Colon (tissue), 2 donors: ENCODE data around the gene ORM1.

Source experiments
- FAIRE-seq: peaks from 2 replicates; lab custom pipeline; 2012; peaks lifted over from hg19 to GRCh38; lab: Jason Lieb, UNC
- donor health status: control.
- donor health status: control.

Gene ORM1

DNA sequence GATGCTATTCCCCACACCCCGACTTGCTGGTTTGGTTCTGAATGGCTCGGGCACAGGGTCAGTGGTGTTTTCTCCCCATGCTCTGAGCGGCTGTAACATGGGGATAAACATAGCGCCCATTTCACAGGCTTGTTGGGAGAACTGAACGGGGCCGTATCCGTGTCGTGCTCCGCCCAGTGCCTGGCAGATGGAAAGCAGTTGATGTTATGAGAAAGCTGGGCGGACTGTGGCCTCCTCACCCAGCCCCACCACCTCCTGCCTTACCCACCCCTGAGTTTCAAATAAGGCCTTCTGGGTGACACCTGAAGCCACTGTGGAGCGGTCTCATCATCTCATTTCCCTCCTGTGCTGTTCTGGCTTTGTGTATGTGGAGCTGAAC, 21.3 kb downstream of the ORM1 start:
- no peak for FAIRE-seq

DNA sequence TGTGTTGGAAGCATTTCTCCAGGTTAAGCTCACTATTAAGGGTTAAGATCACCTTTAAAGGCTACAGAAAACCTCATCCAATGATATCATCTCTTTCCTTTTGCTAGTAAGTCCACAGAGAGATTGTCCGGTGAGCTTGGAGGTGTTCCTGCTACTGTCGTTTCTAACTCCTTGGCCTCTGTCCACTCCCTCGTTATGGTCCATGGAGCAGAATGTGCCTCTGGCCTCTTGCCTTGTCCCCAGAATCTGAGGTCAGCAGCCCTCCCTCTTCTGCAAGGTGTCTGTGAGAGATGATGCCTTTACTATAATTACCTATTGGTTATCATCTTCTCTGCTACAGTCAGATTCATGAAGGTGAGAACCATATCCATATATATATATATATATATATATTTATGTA, 21.8 kb downstream of the ORM1 start:
- no peak for FAIRE-seq

DNA sequence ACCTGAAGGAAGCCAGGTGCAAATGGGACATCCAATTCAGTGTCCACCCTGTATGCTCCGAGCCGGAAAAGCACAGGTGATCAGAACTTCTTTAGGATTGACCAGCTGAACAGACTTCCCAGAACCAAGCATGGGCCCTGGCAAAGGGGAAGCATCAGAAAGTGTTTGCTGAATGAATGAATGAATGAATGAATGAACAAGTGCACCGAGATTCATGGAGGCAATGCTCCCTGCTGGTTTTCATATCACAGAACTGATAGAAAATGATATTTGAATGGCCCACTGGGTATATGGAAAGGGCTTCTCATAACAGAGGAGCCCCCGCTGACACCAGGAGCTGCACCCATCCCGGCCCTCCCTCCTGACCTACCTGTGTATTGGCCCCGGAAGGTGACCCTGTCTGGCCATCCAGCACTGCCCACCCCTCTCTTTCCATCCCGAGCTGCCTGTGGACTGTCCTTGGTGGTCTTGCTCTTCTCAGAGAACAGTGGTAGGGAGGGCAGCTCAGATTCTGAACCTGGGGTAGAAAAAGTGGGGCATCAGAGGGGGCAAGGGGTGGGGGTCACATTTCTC, 22.7 kb downstream of the ORM1 start:
- FAIRE-seq = no peak

DNA sequence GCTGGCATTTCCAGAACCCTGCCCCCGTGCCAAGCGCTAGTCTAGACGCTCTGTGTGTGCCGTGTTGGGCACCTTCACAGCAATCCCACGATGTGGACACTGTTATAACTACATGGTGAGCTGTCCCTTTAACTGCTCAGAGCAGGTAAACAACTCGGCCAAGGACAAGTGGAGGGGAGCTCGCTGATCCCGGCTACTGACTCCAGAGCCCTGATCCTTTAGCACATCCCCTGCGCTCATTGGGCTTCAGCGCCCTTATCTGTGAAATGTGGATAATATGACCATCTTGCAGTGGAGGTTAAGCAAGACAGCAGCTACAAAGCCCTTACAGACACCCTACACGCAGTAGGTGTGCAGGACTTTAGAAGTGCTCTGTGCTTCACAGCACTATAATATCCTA, 23.2 kb downstream of the ORM1 start:
- FAIRE-seq = no peak

DNA sequence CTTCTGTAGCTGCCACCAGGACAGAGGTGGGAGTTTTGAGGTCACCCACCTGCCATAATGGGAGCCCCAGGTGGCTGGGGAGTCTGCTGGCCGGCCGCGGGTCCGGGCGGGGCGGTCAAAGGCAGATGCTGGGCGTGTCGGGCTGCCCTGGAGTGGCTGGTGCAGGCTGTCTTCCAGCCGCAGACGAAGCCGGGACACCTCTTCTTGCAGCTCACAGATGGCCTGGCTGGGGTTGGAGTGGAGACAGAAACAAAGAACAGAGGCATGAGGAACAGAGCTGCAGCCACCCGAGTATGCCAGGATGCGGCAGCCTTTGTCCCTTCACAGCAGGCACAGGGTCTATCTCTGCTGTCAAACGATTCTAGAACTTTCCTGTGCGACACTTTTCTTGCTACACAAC, 24.8 kb downstream of the ORM1 start:
- no peak for FAIRE-seq

DNA sequence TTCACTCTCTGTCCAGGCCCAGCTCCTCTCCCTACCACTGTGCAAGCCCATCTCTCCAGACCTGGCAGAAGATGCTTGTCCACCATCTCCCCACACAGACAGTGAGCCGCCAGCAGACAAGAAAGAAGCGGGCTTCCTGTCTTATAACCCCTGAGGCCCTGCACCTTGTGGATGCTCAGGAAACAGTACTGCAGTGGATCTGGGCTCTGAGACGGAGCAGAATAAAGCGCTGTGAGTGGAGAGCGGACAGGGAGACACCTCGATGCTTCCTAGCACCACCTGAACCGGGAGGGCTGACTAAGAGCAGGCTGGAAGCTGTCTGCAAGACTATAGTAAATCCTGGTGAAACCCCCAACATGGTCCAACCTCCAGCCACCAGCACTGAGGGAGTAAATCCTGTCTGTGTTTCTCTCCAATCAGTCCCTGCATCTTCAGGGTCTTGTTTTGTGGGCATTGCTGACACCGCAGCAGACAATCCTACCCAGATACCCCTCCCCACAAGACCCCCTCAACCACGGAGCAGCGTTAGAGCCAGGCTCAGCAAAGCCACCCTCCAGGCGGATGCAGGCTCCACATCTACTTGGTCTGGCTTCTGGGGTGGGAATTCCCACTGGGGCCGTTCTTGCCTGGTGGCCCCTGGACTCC, 25.5 kb downstream of the ORM1 start:
- FAIRE-seq = no peak

DNA sequence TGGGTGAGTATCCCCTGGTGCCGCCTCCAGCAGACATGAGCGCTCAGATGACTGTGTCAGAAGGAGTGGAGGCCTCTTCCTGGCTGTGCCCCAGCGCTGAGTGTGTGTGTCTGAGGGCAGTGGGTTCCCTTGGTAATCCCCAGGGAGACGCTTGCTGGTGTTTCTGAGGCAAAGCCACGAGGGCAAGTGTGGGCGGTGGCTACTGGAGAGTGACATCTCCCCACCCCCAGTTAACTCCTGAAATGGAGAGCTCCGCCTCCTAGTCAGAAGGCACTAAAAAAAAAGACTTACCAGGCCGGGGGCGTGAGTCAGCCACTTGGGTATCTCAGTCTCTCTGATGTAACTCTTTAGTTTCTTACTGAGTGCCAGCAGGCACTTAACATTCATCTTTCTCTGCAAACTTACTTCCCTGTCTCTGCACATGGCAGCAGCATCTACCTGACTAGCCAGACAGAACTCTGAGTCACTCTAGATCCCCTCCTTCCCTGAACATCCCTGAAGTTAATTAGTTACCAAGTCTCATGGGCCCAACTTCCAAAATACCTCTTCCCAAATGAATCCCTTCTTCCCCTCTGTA, 26.1 kb downstream of the ORM1 start:
- FAIRE-seq = no peak

DNA sequence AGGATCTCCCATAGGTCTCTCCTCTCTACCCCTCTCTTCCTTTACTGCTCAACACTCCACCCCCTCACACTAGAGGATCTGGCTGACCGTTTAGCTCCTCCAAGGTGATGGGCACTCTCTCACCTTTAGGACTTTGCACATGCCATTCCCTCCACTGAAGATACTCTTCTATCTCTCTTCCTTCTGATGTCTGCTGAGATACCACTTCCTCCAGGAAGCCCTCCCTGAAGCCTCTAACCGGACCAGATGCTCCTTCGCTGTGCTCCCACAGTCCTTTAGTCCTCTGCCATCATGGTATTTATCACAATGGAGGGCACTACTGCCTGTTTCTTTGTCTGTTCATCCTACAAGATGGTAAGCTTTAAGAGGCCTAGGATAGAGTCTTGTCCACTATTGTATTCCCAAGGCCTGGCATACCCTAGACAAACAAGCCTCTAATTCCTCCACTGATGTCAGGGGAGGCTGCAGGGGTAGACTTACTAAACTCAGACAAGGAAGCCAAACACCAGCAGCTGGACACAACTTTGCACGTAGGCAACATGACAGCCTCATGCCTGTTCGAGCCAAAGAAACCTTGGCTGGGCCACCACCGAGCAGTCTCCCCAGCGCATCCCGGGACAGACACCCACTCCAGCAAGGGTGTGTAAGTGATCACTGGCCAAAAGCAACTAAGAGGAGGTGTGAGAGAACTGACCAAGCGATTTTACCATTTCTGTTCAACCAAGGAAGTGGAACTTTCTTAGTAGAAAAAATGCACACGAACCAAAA, 27.0 kb downstream of the ORM1 start:
- FAIRE-seq = no peak

DNA sequence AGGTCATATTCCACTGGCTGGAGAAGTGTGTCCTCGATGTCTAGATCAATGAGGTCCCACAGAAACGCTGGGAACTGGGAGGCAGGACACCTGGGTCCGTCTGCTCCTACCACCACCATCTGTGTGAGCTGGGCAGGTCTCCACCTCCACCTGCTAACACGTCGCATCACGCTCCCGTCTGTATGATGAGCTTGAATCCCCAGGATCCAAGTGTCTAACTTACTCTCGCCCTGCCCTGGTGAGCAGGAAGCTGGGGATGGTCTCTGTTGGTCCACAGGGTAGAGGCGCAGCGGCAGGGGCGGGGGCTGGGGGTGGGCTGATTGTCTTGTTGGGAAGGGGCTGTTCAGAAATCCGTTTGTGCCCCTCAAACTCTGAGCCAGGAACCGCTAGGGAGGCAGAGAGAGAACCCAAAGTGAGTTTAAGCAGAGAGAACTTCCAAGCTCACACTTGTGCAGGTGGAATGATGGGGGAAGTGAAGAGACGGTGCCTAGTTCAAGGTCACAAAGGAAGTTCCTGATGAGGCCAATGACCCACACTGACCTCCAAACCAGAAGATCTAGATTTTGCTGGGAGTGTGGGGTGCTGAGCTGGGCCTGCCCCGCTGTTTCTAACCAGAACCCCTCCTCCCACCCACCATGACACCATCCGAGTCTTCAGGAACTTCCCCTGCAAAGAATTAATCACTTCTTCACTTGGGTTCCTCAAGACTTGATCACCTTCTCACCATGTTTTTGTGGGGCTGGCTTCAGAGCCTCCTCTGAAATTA, 27.9 kb downstream of the ORM1 start:
- FAIRE-seq = no peak

DNA sequence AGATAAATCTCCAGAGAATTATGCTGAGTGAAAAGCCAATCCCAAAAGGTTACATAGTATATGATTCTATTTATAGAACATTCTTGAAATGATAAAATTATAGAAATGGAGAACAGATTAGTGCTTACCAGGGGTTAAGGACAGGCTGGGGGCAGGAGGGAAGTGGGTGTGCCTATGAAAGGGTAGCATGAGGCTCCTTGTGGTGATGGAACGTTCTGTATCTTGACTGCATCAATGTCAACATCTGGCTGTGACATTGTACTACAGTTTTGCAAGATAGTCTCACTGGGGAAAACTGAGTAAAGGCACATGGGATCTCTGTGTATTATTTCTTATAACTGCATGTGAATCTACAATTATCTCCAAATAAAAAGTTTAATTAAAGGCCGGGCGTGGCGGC, 29.0 kb downstream of the ORM1 start:
- FAIRE-seq = no peak

DNA sequence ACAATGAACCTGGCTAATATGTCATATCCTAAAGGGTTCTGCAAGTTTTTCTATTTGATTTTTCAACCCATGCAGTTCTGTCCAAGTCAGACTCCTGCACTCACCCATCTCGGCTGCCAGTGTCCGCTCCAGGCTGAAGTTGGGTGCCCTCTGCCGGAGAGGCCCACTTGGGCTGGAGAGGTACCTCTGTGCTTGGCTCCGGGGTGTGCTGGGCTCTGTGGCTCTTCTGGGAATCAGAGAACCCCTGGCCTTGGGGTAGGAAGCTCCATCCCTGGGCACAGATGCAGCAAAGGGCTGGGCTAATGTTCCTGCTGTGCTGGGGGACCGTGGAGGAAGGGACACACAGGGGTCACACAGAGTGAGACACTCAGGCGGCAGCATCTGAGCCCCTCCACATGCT, 32.9 kb downstream of the ORM1 start:
- FAIRE-seq = no peak

DNA sequence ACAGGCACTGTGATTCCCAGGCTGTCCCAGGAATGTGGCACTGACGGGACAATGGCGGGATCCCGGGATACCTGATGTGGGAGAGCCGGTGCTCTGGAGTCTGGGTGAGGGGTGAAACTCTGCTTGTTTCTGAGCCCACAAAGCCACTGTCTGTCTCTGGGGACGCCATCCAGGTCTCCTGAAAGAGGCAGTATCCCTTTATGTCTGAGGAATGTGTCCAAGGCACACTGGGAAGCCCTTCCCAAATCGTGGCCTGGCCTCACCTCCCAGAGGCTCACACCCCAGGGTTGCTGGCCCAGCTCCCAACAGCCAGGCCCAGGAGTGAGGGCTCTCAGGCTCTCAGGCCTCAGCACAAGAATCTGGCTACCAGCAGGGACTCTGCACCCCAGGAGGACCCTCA, 33.9 kb downstream of the ORM1 start:
- FAIRE-seq = no peak

DNA sequence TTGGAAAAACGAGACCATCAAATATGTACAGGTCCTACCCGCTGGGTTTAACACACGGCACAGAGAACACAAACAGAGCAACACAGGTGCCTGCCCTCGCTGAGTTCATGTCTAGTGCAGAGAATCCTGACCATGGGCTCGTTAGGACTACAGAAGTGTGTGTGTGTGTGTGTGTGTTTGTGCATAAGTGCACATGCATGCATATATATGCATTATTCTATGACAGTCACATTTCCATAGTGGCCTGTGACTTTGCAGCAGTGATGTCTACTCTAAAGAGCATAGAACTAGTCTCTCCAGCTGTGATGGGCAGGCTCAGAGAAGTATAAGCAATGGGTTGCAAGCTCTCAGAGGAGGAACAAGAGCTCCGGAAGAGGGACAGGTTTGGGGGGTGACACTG, 34.5 kb downstream of the ORM1 start:
- no peak for FAIRE-seq

DNA sequence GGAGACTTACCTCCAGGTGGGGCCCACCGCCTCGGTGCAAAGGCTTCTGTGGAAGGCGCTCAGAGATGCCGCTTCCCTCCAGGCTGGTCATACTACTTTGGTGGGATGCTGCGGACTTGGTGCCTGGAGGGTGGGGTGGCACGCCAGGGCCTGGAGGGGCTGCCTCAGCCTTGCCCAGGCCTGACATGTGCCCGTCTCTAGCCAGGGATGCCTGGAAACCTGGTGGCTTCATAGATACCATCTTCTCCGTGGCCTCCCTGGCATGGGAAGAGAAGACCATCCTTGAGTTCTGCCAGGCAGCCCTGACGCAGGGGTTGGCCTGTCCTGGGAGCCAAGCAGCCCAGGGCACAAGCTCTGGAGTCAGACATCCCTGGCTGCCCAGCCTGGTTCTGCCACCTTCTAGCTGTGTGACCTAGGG, 35.0 kb downstream of the ORM1 start:
- no peak for FAIRE-seq

DNA sequence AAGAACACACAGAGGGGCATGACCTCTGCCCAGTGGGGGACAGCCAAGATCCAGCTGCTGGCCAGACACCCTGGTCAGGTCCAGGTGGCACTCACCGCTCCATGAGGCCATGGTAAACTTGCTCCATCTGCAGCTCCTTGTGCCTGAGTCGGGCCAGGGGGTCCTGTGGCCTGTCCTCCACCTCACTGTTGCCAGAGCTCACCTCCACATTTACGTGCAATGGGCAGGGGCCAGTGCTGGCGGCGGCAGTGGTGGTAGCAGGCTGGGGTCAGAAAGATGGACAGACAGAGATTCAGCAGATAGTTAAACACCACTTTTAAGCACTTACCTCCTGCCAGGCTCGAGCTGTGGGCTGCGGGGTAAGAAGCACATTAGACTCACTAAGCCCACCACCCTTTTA, 36.9 kb downstream of the ORM1 start:
- no peak for FAIRE-seq

DNA sequence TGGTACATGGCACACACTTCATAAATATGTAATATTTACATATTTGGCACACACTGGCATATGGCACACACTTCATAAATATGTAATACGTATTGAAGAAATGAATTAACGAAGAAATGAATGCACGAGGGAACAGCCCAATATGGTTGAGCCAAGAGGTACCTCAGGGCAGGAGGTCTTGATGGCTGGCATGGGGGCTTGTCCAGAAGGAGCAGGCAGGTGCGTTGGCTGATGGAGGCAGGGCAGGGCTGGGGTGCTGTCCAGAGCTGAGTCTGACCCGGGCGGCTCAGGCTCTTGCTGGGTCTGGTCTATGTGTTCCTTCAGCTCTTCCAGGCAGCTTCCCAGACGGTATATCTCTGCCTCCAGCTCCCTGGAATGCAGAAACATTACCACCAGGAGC, 38.6 kb downstream of the ORM1 start:
- FAIRE-seq = no peak

DNA sequence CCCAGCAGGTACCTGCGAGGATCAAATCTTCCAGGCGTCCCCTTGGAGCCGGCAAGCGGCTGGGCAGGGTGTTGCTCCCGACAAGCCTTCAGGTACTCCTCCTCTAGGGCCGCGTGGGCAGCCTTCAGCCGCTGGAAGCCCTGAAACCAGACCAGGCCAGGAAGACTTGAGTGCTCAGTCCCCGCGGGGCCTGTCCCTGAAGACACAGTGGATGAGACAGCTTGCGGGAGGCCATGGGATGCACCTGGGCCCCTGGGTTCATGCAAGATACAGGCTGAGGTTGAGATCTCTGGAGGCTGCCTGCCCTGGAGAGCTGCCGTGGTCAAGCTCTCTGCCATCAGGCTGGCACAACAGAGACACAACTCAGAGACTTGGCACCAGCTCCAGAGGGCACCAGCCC, 39.5 kb downstream of the ORM1 start:
- FAIRE-seq = no peak

DNA sequence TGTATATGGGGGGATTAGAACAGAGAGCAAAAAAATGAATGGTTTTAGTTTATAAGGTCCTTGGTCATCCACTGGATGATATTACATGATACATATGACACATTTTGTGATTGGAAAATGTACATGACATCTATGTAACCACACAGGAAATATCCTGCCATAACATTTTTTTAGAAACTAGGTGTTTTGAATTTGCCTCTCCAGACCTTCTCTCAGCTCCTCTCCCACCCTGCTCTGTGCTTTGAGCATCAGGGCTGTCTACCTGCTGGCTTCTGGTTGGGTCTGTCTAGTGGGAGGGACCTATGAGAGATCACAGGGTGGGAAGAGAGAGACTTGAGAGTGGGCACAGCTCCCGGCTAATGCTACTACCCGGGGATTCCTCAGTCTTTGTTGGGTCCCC, 40.5 kb downstream of the ORM1 start:
- no peak for FAIRE-seq

DNA sequence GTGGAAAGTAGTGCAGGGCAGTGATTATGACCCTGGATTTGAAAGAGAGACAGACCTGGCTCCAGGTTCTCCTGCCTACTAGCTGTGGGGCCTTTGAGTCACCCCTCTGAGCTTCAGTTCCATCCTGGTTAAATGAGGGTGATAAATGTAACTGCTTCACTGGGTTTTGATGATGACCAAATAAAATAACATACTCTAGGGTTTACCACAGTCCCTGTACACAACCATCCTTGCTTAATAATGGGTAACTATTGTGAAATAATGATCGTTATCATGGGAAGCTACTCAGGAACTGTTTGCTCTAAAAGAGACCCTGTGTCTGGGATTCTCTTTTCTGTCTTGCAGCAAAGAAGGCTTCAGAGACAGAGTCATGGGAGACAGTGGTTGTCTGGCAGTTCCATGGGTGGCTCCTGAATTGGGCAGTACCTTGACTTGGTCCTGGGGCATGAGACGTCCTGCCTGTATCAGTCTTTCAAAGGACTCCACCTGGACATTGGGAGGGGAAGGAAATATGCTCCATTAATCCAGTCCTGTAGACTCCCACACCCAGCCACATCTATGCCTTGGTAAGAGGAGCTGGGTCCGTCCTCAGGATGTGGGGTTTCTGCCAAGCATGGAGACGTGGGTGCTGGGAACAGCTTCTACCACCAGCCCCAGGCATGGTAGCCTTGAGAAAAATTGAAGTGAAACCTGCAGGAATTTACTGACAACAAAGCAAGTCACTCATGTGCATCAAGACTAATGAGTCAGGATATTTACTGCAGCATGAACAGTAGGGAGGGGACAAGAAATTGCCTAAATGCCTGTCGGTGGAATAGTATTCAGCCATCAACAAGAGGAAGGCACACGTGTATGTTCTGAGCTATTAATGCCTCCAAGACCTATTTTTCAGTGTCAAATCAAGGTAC, 41.5 kb downstream of the ORM1 start:
- no peak for FAIRE-seq

DNA sequence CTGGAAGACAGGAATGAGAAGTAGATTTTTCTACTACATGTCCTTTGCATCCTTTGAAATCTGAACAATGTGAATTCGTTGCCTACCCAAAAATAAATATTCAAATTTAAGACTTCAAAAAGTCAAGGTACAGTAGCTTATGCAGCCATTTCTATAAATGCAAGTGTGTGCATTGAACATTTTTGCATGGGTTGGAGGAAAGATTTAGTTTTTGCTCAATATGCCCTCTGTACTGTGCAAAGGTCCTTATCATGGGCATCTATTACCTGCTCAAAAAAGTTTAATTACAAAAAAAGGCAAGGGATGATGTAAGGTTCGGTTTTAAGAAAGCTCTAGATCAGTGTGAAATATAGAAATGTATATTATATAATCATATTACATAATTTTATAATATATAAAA, 42.3 kb downstream of the ORM1 start:
- no peak for FAIRE-seq

DNA sequence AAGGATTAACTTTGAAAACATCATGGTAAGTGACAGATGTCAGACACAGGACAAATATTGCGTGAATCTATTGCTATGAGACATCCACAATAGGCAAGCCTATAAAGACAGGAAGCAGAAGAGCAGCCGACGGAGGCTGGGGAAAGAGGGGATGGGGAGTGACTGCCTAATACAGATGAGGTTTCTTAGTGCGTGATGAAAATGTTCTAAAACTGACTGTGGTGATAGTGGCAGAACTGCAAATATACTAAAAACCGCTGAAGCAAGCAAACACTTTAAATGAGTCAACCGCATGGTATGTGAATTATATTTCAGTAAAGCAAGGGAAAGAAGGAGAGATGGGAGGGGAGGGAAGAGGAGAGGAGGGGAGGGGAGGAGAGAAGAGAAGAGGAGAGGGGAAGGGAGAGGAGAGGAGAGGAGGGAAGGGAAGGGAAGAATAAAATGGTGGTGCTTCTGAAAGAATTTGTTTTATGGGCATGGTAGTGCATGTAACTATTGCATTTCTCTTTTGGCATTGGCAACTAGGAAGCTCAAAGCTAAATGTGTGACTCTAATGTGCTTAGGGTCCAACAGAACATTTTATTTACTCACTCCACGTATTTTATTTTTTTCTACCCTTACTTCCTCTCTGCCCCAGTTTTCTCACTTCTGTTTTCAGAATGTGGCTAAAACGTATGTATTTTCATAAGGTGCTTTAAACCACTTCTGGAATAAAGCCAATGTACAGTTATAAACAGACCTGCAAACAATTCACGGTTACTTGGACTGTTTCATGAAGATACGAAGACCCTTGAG, 43.6 kb downstream of the ORM1 start:
- FAIRE-seq = no peak
